Prostate gland (tissue), 2 donors: Measurements from ENCODE around the gene KIF26B. TPM values are rescaled to one million over a fixed set of nuclear protein-coding genes. Genes with fewer than 3 reads are reported as not detected.

ENCODE experiments used
- DNase-seq: peaks from one replicate; pipeline ENCODE4 v3.0.0-alpha.2; 2019; ENCODE audit warnings: low spot score
- H3K27ac ChIP-seq, 2 donors: fragments of 200-600 bp; sonication (generic); 2 replicates each; pipeline ENCODE4 v1.5.1; 2017 to 2019
- H3K27me3 ChIP-seq: fragments of 200-600 bp; sonication (generic); replicated peaks from 2 replicates; pipeline ENCODE4 v1.5.1; 2019; ENCODE audit not compliant: insufficient read depth
- H3K36me3 ChIP-seq, 2 donors: fragments of 200-600 bp; sonication (generic); 1 replicate in 1 of 2; 2 replicates in 1 of 2; pipeline versions ENCODE4 v1.5.1 to v1.8.1; 2017 to 2019
- H3K4me1 ChIP-seq: fragments of 200-600 bp; sonication (generic); replicated peaks from 2 replicates; pipeline ENCODE4 v1.5.1; 2019
- H3K4me3 ChIP-seq, 2 donors: fragments of 200-600 bp; sonication (generic); 2 replicates each; pipeline ENCODE4 v1.5.1; 2017 to 2019
- H3K9me3 ChIP-seq: fragments of 200-600 bp; sonication (generic); 2 replicates; pipeline ENCODE4 v1.5.1; 2017
- POLR2A ChIP-seq: fragments of 450-650 bp; IDR thresholded peaks from one replicate; pipeline ENCODE4 v1.6.1; 2016; ENCODE audit warnings: antibody characterized with exemption, mild to moderate bottlenecking
- POLR2AphosphoS5 ChIP-seq: sonication (generic); formaldehyde crosslinking; IDR thresholded peaks from one replicate; pipeline ENCODE4 v1.6.1; 2017; ENCODE audit warnings: antibody characterized with exemption
- WGBS: methylation state at CpG from one replicate; pipeline ENCODE4 v1.1.5; 2018; 5-methylcytosine and 5-hydroxymethylcytosine counted together
- intact Hi-C: fragments of 100-400 bp; cut with DNase I; formaldehyde crosslinking; loops from one replicate; pipeline ENCODE4 v1.14.2; 2022
- total RNA-seq, 2 donors: library from RNA; depleted of rRNA; stranded (reverse); fragments of >200 nt; gene quantifications; one replicate each; pipeline ENCODE4 v1.1.0, GENCODE V29; 2016
- TF ChIP-seq, protein P1 (sequence below), 4 experiments: fragments of 200-600 bp in 2 of 4; fragments of 450-650 bp in 2 of 4; sonication (generic) in 2 of 4; IDR thresholded peaks; 1 replicate in 3 of 4; 2 replicates in 1 of 4; pipeline ENCODE4 v1.5.1; 2016 to 2019; ENCODE audit warnings: antibody characterized with exemption in 4 of 4, mild to moderate bottlenecking in 2 of 4, moderate library complexity in 2 of 4

KIF26B gene
- total RNA-seq, 2 donors from 2014 or later: 3.3 to 3.8 TPM

DNA sequence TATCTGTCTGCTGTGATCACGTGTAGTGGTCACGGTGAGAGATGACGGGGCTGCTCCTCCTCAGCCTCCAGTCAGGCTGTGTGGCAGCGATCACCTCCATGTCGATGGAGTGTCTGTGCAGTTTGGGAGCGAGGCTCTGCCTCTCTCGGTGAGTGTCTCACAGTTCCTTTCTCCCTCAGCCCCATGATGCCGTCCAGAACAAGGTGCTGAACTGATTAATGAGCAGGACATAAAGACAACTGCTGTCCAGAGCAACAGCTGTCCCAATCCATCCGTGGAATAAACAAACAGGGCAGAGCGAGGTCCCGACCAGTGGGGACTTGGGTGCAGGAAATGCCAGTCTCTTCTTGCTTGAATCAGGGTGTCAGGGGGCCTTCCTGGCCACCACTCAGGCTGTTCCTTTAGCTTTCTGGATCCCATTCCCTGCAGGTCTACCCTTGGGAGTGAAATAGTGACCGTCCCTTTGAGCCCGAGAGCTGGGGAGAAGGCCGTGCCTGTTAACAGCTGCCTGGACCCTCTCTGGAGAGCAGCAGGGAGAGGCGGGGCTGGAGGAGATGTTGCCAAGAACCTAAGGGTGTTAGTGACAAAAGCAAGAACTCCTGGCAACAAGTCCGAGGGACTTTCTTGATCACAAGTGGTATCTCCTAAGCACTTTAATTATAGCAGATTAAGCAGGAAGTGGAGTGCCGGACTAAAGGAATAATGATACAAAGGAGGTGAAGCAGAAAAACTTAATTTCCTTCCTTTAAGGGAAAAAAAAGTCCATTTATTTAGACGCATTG, 443.9 kb downstream of the KIF26B start:
- no peak for DNase-seq
- no peak for TF ChIP-seq POLR2A
- TF ChIP-seq, protein P1, sequence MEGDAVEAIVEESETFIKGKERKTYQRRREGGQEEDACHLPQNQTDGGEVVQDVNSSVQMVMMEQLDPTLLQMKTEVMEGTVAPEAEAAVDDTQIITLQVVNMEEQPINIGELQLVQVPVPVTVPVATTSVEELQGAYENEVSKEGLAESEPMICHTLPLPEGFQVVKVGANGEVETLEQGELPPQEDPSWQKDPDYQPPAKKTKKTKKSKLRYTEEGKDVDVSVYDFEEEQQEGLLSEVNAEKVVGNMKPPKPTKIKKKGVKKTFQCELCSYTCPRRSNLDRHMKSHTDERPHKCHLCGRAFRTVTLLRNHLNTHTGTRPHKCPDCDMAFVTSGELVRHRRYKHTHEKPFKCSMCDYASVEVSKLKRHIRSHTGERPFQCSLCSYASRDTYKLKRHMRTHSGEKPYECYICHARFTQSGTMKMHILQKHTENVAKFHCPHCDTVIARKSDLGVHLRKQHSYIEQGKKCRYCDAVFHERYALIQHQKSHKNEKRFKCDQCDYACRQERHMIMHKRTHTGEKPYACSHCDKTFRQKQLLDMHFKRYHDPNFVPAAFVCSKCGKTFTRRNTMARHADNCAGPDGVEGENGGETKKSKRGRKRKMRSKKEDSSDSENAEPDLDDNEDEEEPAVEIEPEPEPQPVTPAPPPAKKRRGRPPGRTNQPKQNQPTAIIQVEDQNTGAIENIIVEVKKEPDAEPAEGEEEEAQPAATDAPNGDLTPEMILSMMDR (IDR thresholded peaks at IDR 0.05): no peak
- TF ChIP-seq POLR2AphosphoS5: no peak
- Histone ChIP-seq H3K27ac (no peak overlapping the region), H3K4me1 (no peaks in the 10 kb centered on the region), H3K36me3 (no peaks in the 10 kb centered on the region), H3K9me3 (no peaks in the 10 kb centered on the region), H3K4me3 (no peak overlapping the region), H3K27me3 (peaks cover 3% of the 10 kb centered on the region)
- intact Hi-C loops: no loop called here
- WGBS: 65% methylated on average over 18 of the region's 18 CpGs

DNA sequence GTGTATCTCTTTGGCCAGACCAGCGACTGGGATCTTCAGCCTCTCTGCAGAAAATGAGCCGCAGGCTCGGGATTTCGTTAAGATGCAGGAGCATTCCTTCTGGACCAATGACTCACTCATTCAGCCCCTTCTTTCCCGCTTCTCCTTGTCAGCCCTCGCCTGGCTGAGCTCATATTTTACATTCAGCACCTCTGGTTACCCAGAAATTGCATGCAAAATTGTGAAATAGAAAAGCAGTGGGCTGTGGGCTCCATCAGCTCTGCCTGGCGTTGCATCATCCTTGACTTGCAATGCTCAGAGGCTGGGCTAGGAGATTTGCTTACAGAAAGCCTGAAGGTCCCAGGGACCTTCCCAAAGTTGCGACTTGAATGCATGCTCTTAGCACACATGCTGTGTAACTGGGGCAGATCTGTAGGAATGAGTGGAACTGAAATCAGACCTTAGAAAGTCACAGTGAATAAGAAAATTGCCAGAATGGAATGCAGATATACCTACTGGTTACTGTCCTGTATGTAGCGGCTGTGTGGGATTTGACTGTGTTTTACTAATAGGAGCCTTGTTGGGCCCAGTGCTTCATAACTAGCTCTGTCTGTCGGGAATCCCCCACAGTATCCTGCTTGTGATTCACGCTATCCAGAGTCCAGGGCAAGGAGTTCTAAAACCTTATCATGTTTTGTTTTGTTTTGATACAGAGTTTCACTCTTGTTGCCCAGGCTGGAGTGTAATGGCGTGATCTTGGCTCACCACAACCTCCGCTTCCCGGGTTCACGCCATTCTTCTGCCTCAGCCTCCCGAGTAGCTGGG, 444.8 kb downstream of the KIF26B start:
- no peak for DNase-seq
- Histone ChIP-seq H3K27me3 (peaks cover 3% of the 10 kb centered on the region), H3K4me1 (no peaks in the 10 kb centered on the region), H3K9me3 (no peaks in the 10 kb centered on the region), H3K36me3 (no peaks in the 10 kb centered on the region), H3K4me3 (no peak overlapping the region), H3K27ac (no peak overlapping the region)
- WGBS: 85% methylated on average over 16 of the region's 16 CpGs
- TF ChIP-seq, protein P1 (IDR thresholded peaks at IDR 0.05): no peak
- TF ChIP-seq POLR2A: no peak
- TF ChIP-seq POLR2AphosphoS5: no peak
- intact Hi-C loops: no loop called here

DNA sequence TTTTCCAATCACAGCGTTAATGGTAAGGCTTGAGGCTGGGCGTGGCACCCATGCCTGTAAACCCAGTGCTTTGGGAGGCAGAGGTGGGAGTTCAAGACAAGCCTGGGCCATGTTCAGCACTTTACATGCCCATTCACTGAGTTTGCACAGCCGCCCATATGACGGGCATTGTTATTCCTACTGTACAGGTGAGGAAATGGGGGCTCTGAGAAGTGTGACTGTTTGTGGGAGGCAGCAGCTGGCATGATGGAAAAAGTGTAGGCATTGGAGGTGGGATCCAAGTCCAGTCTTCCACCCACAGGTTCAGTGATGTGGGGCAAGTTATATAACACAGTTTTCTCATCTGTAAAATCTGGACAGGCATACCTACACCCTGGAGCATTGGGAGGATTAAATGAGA, 445.9 kb downstream of the KIF26B start:
- Histone ChIP-seq H3K9me3 (no peaks in the 10 kb centered on the region), H3K4me3 (no peak overlapping the region), H3K4me1 (no peaks in the 10 kb centered on the region), H3K36me3 (no peaks in the 10 kb centered on the region), H3K27ac (no peak overlapping the region), H3K27me3 (peaks cover 3% of the 10 kb centered on the region)
- TF ChIP-seq POLR2A (no peak), POLR2AphosphoS5 (no peak)
- TF ChIP-seq, protein P1 (IDR thresholded peaks at IDR 0.05): no peak
- intact Hi-C loops: no loop called here
- 70% methylated on average over 4 of the region's 4 CpGs for WGBS
- no peak for DNase-seq

DNA sequence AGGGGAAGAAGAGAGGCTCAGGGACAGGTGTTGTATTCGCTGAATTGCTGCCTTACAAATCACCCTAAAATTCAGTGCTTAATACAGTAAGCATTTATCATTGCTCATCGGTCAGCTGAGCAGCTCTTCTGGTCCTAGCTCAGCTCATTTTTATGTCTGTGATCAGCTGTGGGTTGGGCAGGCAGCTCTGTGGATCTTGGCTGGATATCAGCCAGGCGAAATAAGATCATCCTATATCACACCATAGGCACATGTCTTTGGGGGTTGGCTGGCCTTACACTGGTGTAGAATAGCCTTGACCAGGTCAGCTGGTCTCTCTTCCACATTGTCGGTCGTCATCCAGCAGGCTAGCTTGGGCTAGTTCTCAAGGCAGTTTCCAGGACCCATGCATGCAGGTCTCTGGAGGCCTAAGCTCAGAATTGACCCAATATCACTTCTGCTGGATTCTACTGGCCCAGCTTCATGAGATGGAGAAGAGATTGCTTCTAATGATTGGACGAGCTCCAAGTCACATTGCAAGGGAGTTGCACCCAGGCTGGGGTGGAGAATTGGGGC, 448.6 kb downstream of the KIF26B start:
- no peaks in the 10 kb centered on the region for H3K36me3 ChIP-seq
- TF ChIP-seq, protein P1 (IDR thresholded peaks at IDR 0.05): no peak
- TF ChIP-seq POLR2AphosphoS5: no peak
- TF ChIP-seq POLR2A: no peak
- intact Hi-C loops: no loop called here
- H3K27me3 ChIP-seq: peaks cover 3% of the 10 kb centered on the region
- H3K9me3 ChIP-seq: no peaks in the 10 kb centered on the region
- H3K4me1 ChIP-seq: no peaks in the 10 kb centered on the region
- WGBS: 94% methylated on average over 6 of the region's 6 CpGs
- H3K27ac ChIP-seq: no peak overlapping the region
- H3K4me3 ChIP-seq: no peak overlapping the region
- DNase-seq: no peak
